H1 (cell line): ENCODE measurements around the gene DCBLD2. TPM values are rescaled to one million over a fixed set of nuclear protein-coding genes. Genes with fewer than 3 reads are reported as not detected.

Source experiments
- CHD7 ChIP-seq: fragments of 300-600 bp; sonication (generic); IDR thresholded peaks from 2 replicates; pipeline ENCODE4 v1.7.1; 2012; ENCODE audit warnings: low read length, moderate library complexity, mild to moderate bottlenecking, inconsistent platforms; ENCODE audit not compliant: insufficient replicate concordance
- E2F6 ChIP-seq: IDR thresholded peaks from 2 replicates; pipeline ENCODE4 v1.6.1; 2012; ENCODE audit warnings: inconsistent platforms
- EZH2 ChIP-seq: fragments of 200-600 bp; sonication (generic); IDR thresholded peaks from 2 replicates; pipeline ENCODE4 v1.7.1; 2012; ENCODE audit warnings: low read depth, mild to moderate bottlenecking, moderate library complexity, low read length, inconsistent platforms; ENCODE audit not compliant: severe bottlenecking
- GABPA ChIP-seq: IDR thresholded peaks from 2 replicates; pipeline ENCODE4 v1.6.1; 2011; ENCODE audit warnings: mild to moderate bottlenecking, low read length, moderate library complexity, borderline replicate concordance; ENCODE audit not compliant: insufficient read depth
- KDM1A ChIP-seq: fragments of 200-600, 300-600 bp; sonication (generic); IDR thresholded peaks from 2 replicates; pipeline ENCODE4 v1.7.1; 2016; ENCODE audit warnings: mild to moderate bottlenecking, low read length, borderline replicate concordance
- MAFK ChIP-seq: IDR thresholded peaks from 2 replicates; pipeline ENCODE4 v1.6.1; 2012; ENCODE audit warnings: low read depth, mild to moderate bottlenecking, improper control_type of control experiment, low read length
- NRF1 ChIP-seq: IDR thresholded peaks from 2 replicates; pipeline ENCODE4 v1.6.1; 2011; ENCODE audit warnings: mild to moderate bottlenecking, low read depth, low read length, improper control_type of control experiment
- SIN3A ChIP-seq, 2 experiments: IDR thresholded peaks in 1 of 2; conservative IDR thresholded peaks in 1 of 2; 2 replicates each; pipeline ENCODE4 v1.6.1; 2011 to 2012; ENCODE audit warnings: low read length in 2 of 2, improper control_type of control experiment in 1 of 2, low read depth in 1 of 2, mild to moderate bottlenecking in 1 of 2
- SRF ChIP-seq: IDR thresholded peaks from 2 replicates; pipeline ENCODE4 v1.6.1; 2011; ENCODE audit warnings: mild to moderate bottlenecking, low read depth, low read length, moderate library complexity
- polyA plus RNA-seq, 7 experiments: library from polyadenylated mRNA; depleted of rRNA in 3 of 7; stranded (reverse) in 5 of 7; unstranded in 2 of 7; fragments of >200 nt in 5 of 7; fragments of 200-250 nt in 2 of 7; gene quantifications; 1 replicate in 5 of 7; 2 replicates in 1 of 7; 4 replicates in 1 of 7; pipeline versions ENCODE4 v1.2.1 to v1.2.3, GENCODE V29; 2011 to 2013; ENCODE audit warnings: missing spikeins in 2 of 7, mixed read lengths in 2 of 7
- total RNA-seq: library from RNA; stranded (reverse); fragmentation: NEBNext Ultra II Directional; extraction: Animal tissue kit (Norgen Biotek cat#: 25700); gene quantifications from 2 replicates; pipeline ENCODE4 v1.2.1, GENCODE V29; 2021

DCBLD2 gene
- total and polyA plus RNA-seq, 2 of the 8 experiments (the other 6 are each of a cell fraction or from before 2014, with no cell fraction given) = 19.6 to 63.8 TPM

GRCh38 chr3:98763819-98764418, 137.6 kb downstream of the DCBLD2 start (continued):
- TF ChIP-seq E2F6 (no peak), KDM1A (no peak), MAFK (no peak), GABPA (no peak), SRF (no peak), EZH2 (no peak), NRF1 (no peak), CHD7 (no peak), SIN3A (conservative IDR thresholded peaks at IDR 0.05 in 1 of 2, IDR thresholded peaks at IDR 0.05 in 1 of 2; ENCODE audit: low read depth in 1 of 2, low read length in 2 of 2) (no peak)
